IMR-90 (cell line): ENCODE results near the gene PRPF6.

ENCODE experiments used
- CEBPB ChIP-seq: IDR thresholded peaks from 2 replicates; pipeline ENCODE4 v1.6.1; 2012; ENCODE audit warnings: low read depth, low read length, improper control_type of control experiment
- CHD1 ChIP-seq: IDR thresholded peaks from 2 replicates; pipeline ENCODE4 v1.6.1; 2012; ENCODE audit warnings: low read depth, low read length, improper control_type of control experiment
- CTCF ChIP-seq: conservative IDR thresholded peaks from 2 replicates; pipeline ENCODE4 v1.5.1; 2012; ENCODE audit warnings: mild to moderate bottlenecking, low read depth, low read length, improper control_type of control experiment
- FOS ChIP-seq: fragments of 150-350 bp; IDR thresholded peaks from 2 replicates; pipeline ENCODE4 v1.6.1; 2016; ENCODE audit warnings: low read depth, low read length
- MXI1 ChIP-seq: IDR thresholded peaks from 2 replicates; pipeline ENCODE4 v1.6.1; 2012; ENCODE audit warnings: low read depth, mild to moderate bottlenecking, low read length, moderate library complexity, borderline replicate concordance
- NFE2L2 ChIP-seq: fragments of 150-350 bp; IDR thresholded peaks from 2 replicates; pipeline ENCODE4 v1.6.1; 2016; ENCODE audit warnings: low read depth, mild to moderate bottlenecking, low read length
- POLR2A ChIP-seq: IDR thresholded peaks from 2 replicates; pipeline ENCODE4 v1.6.1; 2012; ENCODE audit warnings: mild to moderate bottlenecking, low read depth, low read length
- RFX5 ChIP-seq: IDR thresholded peaks from 2 replicates; pipeline ENCODE4 v1.8.0; 2012; ENCODE audit warnings: low read depth, mild to moderate bottlenecking, low read length, moderate library complexity
- SMC3 ChIP-seq: fragments of 150-350 bp; IDR thresholded peaks from 2 replicates; pipeline ENCODE4 v1.6.1; 2016; ENCODE audit warnings: low read depth, mild to moderate bottlenecking, antibody characterized with exemption, low read length, moderate library complexity
- USF2 ChIP-seq: fragments of 150-350 bp; IDR thresholded peaks from 2 replicates; pipeline ENCODE4 v1.6.1; 2017; ENCODE audit warnings: mild to moderate bottlenecking, antibody characterized with exemption, low read length, low read depth

GRCh38 chr20:64051561-64052325 is 70.8 kb downstream of the PRPF6 start:
- TF ChIP-seq CTCF (no peak), SMC3 (no peak), NFE2L2 (no peak), POLR2A (no peak), RFX5 (no peak), MXI1 (no peak), FOS (no peak), USF2 (no peak), CEBPB (no peak), CHD1 (no peak)
